Esophagus muscularis mucosa (tissue), 4 donors: ENCODE measurements around the gene PRDM16. TPM values are rescaled to one million over a fixed set of nuclear protein-coding genes. Genes with fewer than 3 reads are reported as not detected.

Experiments used
- DNase-seq: peaks from one replicate; pipeline ENCODE4 v3.0.0-alpha.2; 2017; ENCODE audit errors: extremely low spot score
- H3K27ac ChIP-seq, 4 donors: fragments of 200-600 bp; sonication (generic); replicated peaks in 1 of 4; 1 replicate in 3 of 4; 2 replicates in 1 of 4; pipeline ENCODE4 v1.5.1; 2016 to 2019; ENCODE audit warnings: mild to moderate bottlenecking in 1 of 4
- H3K27me3 ChIP-seq, 4 donors: fragments of 200-600 bp; sonication (generic); one replicate each; pipeline versions ENCODE4 v1.5.1 to v1.6.0; 2016 to 2019
- H3K36me3 ChIP-seq, 4 donors: fragments of 200-600 bp; sonication (generic); one replicate each; pipeline ENCODE4 v1.5.1; 2016 to 2019
- H3K4me1 ChIP-seq, 4 donors: fragments of 200-600 bp; sonication (generic); one replicate each; pipeline ENCODE4 v1.5.1; 2016 to 2019
- H3K4me3 ChIP-seq, 4 donors: fragments of 200-600 bp; sonication (generic); 1 replicate in 2 of 4; 2 replicates in 2 of 4; pipeline ENCODE4 v1.5.1; 2016 to 2019; ENCODE audit warnings: mild to moderate bottlenecking in 4 of 4, moderate library complexity in 1 of 4
- H3K9me3 ChIP-seq, 4 donors: fragments of 200-600 bp; sonication (generic); 1 replicate in 3 of 4; 2 replicates in 1 of 4; pipeline ENCODE4 v1.5.1; 2016 to 2019
- CTCF ChIP-seq, 3 experiments: fragments of 200-600 bp in 2 of 3; fragments of 450-650 bp in 1 of 3; sonication (generic) in 2 of 3; IDR thresholded peaks; one replicate each; pipeline ENCODE4 v1.5.1; 2017 to 2019; ENCODE audit warnings: antibody characterized with exemption in 3 of 3, mild to moderate bottlenecking in 2 of 3, moderate library complexity in 1 of 3
- EP300 ChIP-seq: sonication (generic); formaldehyde crosslinking; IDR thresholded peaks from one replicate; pipeline ENCODE4 v1.6.1; 2017; ENCODE audit warnings: antibody characterized with exemption
- POLR2A ChIP-seq: fragments of 450-650 bp; IDR thresholded peaks from one replicate; pipeline ENCODE4 v1.6.1; 2017; ENCODE audit warnings: antibody characterized with exemption, moderate library complexity, mild to moderate bottlenecking, low read depth
- POLR2AphosphoS5 ChIP-seq, 2 donors: sonication (generic); formaldehyde crosslinking; IDR thresholded peaks; one replicate each; pipeline ENCODE4 v1.6.1; 2017; ENCODE audit warnings: antibody characterized with exemption in 2 of 2
- WGBS: methylation state at CpG from one replicate; pipeline ENCODE4 v1.1.5; 2018; 5-methylcytosine and 5-hydroxymethylcytosine counted together
- intact Hi-C: fragments of 100-400 bp; cut with DNase I; formaldehyde crosslinking; loops from one replicate; pipeline ENCODE4 v1.15.1; 2023
- total RNA-seq, 4 donors: library from RNA; depleted of rRNA; stranded (reverse); fragments of >200 nt; gene quantifications; one replicate each; pipeline versions ENCODE4 v1.1.0 to v1.2.1, GENCODE V29; 2016

PRDM16 gene
- total RNA-seq, 4 donors from 2014 or later: 1.2 to 4.4 (median 2.2) TPM

- Histone ChIP-seq H3K4me3 (no peak overlapping the region), H3K27ac (no peak overlapping the region), H3K4me1 (no peaks in the 10 kb centered on the region), H3K27me3 (peaks cover 0 to 57% (median 0%) of the 10 kb centered on the region in 4 donors), H3K36me3 (no peaks in the 10 kb centered on the region), H3K9me3 (no peaks in the 10 kb centered on the region)
- intact Hi-C loops: no loop called here
- no peak for DNase-seq
- TF ChIP-seq POLR2A (no peak), CTCF (IDR thresholded peaks at IDR 0.05) (no peak), EP300 (no peak), POLR2AphosphoS5 (IDR thresholded peaks at IDR 0.05) (no peak)
- 87% methylated on average over 12 of the region's 14 CpGs for WGBS
These were observed 22.3 kb downstream of the PRDM16 start for GRCh38 chr1:3091334-3091733.

- no peak overlapping the region for H3K4me3 ChIP-seq
- 70% methylated on average over 3 of the region's 7 CpGs for WGBS
- no peak for DNase-seq
These were observed 23.5 kb downstream of the PRDM16 start for GRCh38 chr1:3092530-3092929.

GRCh38 chr1:3093898-3094626 is 25.1 kb downstream of the PRDM16 start:
- no peak for DNase-seq
- TF ChIP-seq CTCF (IDR thresholded peaks at IDR 0.05): no peak
- TF ChIP-seq POLR2AphosphoS5 (IDR thresholded peaks at IDR 0.05): no peak
- TF ChIP-seq POLR2A: no peak
- TF ChIP-seq EP300: no peak
- no peaks in the 10 kb centered on the region for H3K9me3 ChIP-seq
- H3K27ac ChIP-seq: no peak overlapping the region
- peaks cover 0 to 8% (median 0%) of the 10 kb centered on the region in 4 donors for H3K4me1 ChIP-seq
- no peaks in the 10 kb centered on the region for H3K36me3 ChIP-seq
- intact Hi-C loops: no loop called here
- H3K27me3 ChIP-seq: peaks cover 0 to 69% (median 0%) of the 10 kb centered on the region in 4 donors
- WGBS: 76% methylated on average over 15 of the region's 27 CpGs
- H3K4me3 ChIP-seq: no peak overlapping the region

More at GRCh38 chr1:3092530-3092929, 23.5 kb downstream of the PRDM16 start:
- Histone ChIP-seq H3K9me3 (no peaks in the 10 kb centered on the region), H3K4me1 (peaks cover 0 to 1% (median 0%) of the 10 kb centered on the region in 4 donors), H3K36me3 (no peaks in the 10 kb centered on the region), H3K27me3 (peaks cover 0 to 59% (median 0%) of the 10 kb centered on the region in 4 donors), H3K27ac (no peak overlapping the region)
- intact Hi-C loops: no loop called here
- TF ChIP-seq POLR2AphosphoS5 (IDR thresholded peaks at IDR 0.05) (no peak), EP300 (no peak), CTCF (IDR thresholded peaks at IDR 0.05) (no peak), POLR2A (no peak)

GRCh38 chr1:3094863-3095780 is 26.1 kb downstream of the PRDM16 start:
- Histone ChIP-seq H3K9me3 (no peaks in the 10 kb centered on the region), H3K27ac (no peak overlapping the region), H3K27me3 (peaks cover 0 to 69% (median 0%) of the 10 kb centered on the region in 4 donors), H3K4me1 (peaks cover 0 to 8% (median 0%) of the 10 kb centered on the region in 4 donors), H3K4me3 (no peak overlapping the region), H3K36me3 (no peaks in the 10 kb centered on the region)
- no peak for DNase-seq
- WGBS: 88% methylated on average over 16 of the region's 26 CpGs
- TF ChIP-seq CTCF (IDR thresholded peaks at IDR 0.05) (no peak), POLR2AphosphoS5 (IDR thresholded peaks at IDR 0.05) (no peak), POLR2A (no peak), EP300 (no peak)
- intact Hi-C loops: no loop called here
